GM18873 (cell line): Measurements from ENCODE around the gene PPP1R18.
"Not testable (repeated sequence)": the region's sequence is repeated elsewhere in the genome, so short reads cannot be mapped to it uniquely, and the experiment has no call there.

Experiments used
- ATAC-seq: cut with Tn5 transposase; IDR thresholded peaks from one replicate; pipeline ENCODE4 v1.9.1; 2021; ENCODE audit warnings: mild to moderate bottlenecking, moderate library complexity, moderate number of reproducible peaks; ENCODE audit not compliant: unreplicated experiment, low FRiP score

The PPP1R18 gene

DNA sequence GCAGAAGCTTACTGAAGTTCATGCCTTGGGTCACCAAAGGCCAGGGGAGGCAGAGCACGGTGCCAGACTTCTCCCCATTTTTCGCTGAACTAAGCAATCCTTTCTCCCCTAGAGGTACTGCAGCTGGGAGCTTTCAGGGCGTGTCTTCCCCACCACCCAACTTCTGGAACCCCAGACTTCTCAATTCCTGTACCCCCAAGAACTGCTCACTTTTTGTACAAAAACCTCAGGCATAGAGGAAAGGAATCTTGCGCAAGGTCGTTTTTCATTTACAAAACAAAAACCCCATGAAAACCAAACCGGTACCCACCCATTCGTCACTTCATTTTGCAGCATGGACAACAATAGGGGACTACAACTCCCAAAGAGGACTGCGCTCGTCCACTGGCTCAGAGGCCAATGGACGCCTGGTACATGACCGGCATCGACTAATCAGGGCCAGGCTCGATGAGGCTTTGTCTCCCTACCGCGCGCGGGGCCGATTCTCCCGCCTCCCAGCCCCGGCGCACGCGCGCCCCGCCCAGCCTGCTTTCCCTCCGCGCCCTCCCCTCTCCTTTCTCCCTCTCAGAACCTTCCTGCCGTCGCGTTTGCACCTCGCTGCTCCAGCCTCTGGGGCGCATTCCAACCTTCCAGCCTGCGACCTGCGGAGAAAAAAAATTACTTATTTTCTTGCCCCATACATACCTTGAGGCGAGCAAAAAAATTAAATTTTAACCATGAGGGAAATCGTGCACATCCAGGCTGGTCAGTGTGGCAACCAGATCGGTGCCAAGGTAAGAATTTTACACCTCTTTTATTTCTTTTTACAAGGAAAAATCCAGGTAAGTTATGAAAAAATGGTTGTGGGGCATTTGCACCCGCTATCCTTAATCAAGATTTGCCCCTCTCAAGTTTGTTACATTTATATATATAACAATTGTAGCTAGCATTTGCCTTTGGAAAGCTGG, 33.6 kb upstream of the PPP1R18 start, which contains the start of gene TUBB:
TSS of gene TUBB (plus strand) at position 562 of the 947 bp plus-strand sequence. CDS start at position 717, 155 bp downstream.
- ATAC-seq: peak; percentile 31

DNA sequence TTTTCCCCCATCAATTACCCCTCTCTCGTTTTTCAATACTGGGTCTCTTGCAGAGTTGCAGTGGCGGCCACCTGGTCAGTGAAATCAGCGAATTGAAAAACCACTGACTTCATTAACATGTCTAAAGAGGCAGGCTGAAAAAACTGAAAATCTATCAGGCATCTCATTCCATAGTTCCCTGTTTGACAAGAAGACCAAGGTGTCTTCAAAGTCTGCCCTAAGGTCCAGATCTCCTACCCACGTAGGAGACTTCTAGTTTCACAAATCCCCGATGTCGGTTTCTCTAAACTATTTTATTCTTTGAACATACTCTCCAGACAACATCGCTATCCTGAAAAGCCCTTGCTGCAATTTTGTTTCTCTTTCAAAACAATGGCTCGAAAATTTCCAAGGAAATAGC, 32.9 kb upstream of the PPP1R18 start:
- no peak for ATAC-seq

DNA sequence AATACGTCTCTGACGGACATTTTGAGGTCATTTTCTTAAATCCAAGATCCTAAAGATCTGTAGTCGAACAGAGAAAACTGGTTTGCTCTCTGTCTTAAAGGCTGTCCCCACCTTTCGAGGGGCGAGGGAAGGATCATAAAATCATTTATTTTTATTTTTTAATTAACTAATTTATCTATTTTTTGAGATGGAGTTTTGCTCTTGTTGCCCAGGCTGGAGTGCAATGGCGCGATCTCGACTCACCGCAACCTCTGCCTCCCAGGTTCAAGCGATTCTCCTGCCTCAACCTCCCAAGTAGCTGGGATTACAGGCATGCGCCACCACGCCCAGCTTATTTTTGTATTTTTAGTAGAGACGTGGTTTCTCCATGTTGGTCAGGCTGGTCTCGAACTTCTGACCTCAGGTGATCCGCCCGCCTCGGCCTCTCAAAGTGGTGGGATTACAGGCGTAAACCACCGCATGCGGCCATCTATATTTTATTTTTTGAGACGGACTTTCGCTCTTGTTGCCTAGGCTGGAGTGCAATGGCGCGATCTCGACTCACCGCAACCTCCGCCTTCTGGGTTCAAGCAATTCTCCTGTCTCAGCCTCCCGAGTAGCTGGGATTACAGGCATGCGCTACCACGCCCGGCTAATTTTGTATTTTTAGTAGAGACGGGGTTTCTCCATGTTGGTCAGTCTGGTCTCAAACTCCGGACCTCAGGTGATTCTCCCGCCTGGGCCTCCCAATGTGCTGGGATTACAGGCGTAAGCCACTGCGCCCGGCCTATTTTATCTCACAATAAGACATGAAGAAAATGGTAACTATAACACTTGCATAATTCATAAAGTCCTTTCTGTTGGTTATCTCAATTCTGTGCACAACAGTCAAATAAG, 31.6 kb upstream of the PPP1R18 start:
- not testable (repeated sequence) for ATAC-seq

DNA sequence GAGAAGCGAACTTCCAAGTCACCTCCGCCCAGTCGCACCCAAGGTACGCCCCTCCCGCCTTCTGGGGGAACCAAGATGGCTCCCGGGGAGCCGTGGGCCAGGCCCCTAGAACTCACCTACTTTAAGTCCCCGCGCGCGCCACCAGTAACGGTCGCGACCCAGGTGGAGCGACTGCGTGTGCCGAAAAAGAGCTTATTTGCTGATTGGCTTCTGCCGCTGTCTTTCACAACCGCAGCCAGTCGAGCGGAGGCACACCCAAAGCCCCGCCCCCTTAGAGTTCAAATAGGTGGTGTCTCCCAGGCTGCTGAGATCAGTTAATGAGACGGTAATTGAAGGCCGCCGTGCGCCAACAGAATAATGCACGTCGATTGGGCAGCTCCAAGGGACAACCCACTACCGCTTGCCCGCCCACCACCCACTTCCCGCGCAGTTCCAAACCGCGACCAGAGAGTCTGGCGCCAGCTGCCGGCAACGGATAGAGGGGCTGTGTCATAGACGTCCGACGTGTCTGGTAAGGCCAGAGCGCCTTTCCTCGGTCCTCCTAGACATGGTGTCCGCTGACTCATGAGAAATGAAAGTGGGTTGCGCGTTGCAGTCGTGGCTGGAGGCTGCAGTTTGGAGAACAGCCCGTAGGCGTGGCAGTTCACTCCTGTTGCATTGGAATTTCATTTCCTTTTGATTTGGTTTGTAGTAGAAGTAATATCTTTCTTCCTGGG, 30.8 kb upstream of the PPP1R18 start, which contains the start of gene MDC1:
TSS of gene MDC1 (minus strand) at position 153 of the 716 bp plus-strand sequence. CDS start 2,106 bp downstream, outside the sequence.
- peak; percentile 70 for ATAC-seq

DNA sequence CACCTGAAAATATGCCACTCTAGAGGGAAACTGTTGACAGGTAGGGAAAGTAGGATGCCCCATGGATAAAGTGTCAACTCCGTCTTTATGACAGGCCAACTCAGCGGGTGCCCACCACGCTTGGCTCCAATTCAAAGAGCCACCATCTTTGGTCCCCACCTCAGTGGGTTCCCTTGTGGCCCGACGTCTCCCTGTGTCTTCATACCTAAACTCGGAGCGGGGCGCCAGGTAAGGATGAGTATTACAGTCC, 30.4 kb upstream of the PPP1R18 start:
- ATAC-seq: no peak

DNA sequence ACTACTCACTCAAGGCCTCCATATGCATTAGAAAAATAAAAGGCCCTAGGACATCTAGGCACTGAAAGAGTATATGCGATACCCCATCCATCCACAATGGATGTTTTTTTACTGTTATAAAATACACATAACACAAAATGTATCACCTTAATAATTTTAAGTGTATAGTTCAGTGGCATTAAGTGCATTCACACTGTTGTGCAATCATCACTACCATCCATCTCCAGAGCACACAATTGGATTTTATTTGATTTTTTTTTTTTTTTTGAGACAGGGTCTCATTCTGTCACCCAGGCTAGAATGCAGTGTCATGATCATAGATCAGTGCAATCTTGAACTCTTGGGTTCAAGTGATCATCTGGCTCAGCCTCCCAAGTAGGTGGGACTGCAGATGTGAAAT, 27.8 kb upstream of the PPP1R18 start:
- no peak for ATAC-seq

DNA sequence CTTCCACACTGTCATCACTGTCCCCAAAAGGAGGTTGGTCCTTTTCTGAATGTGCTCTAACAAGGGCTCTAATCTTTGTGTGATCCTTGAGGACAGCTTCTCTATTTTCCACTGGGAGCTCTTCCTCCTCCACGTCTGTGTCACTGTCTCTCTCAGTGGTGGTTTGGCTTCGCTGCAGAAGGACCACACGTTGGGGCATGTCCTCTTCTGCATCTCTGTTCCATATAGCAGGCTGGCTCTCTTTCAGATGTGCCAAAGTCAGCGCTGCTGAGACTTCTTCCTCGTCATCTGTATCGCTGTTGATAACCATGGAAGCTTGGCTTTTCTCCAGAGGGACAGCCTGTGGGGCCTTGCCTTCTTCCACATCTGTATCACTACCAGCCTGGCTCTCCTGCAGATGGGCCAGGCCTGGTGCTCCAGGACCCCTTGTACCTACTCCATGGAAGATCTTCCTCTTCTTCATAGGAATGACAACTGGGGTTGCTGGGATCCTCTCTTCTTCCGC, 26.0 kb upstream of the PPP1R18 start:
- ATAC-seq: no peak

DNA sequence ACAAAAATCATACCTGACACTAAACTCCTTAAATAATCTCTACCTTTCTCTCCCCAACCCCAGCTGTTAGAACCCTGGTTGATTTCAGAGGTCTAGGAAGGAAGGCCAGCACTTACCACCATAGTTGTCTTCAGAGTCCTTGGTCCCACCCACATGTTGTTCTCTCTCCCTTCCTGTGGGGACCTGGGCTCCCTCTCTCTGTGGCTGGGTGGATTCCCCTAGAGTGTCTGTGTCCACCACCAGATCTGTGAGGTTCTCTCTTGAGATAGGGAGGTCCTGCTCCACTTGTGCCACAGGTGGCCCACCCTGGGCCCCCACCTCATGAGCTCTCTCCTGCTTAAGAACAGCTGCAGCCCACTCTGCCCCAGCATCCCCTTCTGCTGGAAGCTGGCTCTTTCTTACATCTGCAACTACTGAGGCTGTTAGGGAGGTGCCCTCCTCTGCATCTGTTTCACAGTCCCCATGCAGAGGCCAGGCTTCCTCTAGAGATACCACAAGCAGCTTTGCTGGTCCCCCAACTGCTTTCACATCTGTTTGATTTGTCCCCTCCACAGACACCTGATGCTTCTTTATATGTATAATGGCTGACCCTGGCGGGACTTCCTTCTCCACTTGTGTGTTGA, 25.4 kb upstream of the PPP1R18 start:
- no peak for ATAC-seq

DNA sequence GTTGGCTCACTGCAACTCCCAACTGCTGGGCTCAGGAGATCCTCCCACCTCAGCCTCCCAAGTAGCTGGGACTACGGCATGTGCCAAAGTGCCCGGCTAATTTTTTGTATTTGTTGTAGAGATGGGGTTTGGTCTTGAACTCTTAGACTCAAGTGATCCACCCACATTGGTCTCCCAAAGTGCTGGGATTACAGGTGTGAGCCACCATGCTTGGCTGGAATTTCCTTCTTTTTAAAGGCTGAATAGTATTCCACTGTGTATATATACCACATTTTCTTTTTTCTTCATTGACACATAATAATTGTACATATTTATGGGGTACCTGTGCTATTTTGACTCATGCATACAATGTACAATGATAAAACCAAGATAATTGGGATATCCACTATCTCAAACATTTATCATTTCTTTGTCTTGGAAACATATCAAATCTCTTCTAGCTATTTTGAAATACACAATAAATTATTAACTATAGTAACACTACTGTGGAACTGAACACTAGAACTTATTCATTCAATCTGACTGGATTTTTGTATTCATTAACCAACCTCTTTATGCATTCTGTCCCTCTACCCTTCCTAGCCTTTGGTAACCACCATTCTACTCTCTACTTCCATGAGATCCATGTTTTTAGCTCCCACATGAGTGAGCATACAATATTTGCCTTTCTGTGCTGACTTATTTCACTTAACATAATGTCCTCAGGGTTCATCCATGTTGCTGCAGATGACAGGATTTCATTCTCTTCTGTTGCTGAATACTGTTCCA, 22.8 kb upstream of the PPP1R18 start:
- ATAC-seq: no peak

DNA sequence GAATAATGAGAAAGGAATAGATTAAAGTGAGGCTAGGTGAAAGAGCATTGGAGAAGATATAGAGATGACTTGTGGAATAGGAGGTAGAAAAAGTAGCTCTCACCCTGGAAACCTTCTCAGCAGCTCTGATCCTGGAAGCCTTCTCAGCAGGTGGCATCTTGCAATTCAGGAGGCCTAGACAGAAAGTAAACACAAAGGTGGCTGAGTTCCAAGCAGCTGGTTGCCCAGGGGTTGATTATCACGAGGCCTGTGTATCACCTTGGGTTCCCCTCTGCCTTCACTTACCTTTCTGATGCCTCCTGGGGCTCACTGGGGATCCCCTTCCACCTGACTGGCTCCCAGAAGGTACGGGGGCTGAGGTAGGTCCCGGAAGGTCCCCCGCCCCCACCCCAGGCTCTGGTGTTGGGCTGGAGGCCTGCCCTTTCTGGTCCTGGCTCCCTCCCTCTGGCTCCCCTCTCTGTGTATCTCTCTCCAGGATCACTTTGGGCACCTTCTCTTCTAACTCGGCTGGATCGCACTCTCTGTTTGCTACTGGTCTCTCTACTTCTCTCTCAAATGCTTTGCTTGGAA, 20.9 kb upstream of the PPP1R18 start:
- no peak for ATAC-seq

DNA sequence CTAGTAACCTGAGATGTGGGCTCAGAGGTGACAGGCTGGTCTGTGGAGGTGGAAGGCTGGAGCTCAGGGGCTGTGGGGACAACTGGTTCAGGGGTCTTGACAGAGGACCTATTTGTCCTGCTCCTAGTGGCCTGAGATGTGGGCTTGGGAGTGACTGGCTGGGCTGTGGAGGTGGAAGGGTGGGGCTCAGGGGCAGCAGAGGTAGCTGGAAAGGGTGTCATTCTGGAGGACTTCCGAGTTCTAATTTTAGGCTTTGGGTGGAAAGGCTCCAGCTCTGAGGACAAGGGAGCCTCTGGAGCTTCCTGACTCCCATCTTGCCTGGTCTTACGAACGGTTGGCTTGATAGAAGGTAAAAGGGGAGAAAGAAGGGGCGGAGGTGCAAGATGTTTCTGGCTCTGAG, 19.2 kb upstream of the PPP1R18 start:
- no peak for ATAC-seq

DNA sequence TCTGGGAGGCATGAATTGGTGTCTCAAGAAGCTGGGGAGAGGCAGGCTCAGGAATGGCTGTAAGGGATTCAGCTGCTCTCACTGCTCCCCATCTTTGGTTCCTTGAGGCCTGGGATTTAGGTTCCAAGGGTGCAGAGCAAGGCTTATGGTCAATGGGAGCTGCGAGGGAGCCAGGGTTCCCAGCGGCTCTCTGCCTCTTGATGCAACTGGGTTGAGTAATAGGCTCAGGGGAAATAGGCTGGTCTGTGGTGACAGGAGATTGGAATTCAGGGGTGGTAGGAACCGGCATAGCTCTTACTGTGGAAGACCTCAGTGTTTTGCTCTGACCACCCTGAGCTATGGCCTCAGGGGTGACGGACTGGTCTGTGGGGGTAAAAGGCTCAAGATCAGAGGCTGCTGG, 17.4 kb upstream of the PPP1R18 start:
- ATAC-seq: no peak

DNA sequence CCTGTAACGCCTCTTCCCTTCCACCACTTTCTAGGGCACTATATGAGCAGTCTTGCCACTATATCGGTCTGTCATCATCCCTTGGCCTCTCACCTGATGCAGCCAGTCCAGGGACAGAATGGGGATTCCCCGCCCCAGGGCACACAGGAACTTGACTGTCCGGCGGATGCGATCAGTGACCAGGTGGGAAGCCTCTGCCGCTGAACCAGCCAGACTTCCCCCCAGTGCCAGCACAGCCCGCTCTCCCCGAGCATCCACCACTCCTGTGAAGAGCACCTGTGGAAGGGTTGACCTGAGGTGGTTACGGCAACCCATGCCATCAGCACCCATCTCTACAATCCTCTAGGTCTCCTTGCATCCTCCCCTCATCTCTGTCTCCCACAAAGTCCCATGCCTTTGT, 16.6 kb upstream of the PPP1R18 start:
- no peak for ATAC-seq

DNA sequence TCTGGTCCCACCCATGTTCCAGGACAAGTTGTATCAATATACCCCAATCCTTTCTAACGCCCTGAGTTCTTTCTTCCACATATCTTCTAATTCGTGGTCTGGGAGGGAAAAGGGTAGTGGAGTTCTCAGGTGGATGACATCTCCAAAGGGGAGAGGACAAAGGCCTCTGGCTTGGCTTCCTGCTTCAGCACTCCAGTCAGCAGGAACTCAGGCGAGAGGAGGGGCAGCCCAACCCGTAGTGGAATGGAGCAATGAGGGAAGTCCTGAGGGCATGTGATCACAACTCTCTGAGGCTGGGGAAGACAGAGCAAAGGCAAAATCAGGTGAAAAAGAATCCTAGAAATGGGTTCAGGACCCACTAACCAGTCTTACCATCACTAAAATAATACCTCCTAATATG, 13.9 kb upstream of the PPP1R18 start:
- ATAC-seq: no peak

DNA sequence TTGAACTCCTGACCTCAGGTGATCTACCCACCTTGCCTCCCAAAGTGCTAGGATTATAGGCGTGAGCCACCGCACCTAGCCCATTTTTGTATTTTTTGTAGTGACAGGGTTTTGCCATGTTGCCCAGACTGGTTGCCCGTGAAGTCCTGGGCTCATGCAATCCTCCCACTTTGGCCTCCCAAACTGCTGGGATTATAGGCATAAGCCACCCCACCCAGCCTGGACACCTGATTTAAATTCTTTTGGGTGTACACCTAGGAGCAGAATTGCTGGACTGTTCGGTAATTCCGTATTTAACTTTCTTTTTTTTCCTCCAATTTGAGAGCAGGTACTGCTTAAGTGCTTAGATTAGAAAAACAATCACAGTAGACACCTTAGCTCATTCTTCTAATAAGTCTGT, 10.0 kb upstream of the PPP1R18 start:
- ATAC-seq: no peak

DNA sequence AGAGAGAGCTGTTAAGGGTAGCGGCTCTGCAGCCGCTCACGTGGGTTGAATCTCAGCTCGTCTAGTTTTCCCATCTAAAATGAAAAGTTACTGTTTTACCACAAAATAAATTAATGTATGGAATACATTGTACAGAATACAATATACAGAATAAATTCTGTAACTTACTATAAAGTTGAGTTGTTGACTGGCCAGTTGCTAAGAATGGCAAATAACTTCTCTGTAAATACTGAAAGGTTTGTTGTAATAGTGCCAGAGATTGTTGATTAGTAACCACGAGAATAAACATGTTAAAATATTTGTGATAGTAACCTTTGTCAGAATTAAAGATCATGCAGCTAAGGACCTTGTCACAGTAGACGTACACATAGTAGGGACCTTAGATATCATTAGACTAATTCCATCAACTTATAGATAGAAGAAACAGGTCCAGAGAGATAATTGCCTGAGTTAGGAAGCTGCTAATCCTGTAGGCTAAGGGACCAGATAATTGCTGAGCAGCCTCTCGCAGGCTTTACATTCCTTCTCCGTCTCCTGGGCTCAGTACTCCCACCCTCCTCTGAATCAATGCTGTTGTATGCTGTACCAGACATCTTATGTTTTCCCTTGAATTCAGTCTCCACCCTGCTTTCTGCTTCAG, 4.9 kb upstream of the PPP1R18 start:
- ATAC-seq: no peak

DNA sequence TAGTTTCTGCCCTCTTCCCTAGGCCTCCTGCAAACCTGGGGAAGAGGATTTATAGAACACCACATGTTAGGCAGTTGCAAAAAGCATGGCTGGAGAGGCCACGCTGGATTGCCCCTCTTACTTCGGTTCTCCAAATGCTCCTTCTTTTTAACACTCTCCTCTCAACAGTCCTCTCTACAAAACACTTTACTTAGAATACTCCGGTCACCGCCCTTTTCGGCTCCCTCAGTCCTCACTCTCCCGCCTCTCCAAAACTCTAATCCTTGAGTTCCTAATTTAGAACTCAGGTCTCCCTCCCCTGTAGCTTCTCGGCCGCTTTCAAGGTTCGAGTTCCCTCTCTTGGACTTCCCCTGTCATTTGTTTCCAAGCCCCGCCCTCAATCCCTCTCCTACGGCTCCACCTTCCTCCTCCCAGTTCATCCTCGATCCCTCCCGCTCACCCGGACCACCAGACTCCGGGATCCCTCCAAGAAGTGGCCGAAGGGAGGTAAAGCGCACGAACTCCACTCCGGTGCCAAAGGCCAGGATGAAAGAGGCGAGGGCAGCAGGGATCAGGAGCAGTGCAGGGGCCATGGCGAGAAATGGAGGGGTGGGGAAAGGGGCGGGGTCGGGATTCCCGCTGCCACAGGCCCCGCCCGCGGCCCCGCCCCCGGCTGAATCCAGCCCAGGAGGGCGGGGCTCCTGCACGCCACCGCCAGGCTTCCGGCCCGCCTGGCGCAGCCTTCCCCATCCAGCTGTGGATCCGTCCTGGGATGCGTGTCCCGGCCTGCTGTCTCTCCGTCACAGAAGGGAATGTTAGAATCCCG, 4.2 kb upstream of the PPP1R18 start, which contains the start of gene NRM:
TSS of gene NRM (minus strand) at position 582 of the 805 bp plus-strand sequence. CDS start at position 572, 10 bp downstream.
- ATAC-seq: no peak

DNA sequence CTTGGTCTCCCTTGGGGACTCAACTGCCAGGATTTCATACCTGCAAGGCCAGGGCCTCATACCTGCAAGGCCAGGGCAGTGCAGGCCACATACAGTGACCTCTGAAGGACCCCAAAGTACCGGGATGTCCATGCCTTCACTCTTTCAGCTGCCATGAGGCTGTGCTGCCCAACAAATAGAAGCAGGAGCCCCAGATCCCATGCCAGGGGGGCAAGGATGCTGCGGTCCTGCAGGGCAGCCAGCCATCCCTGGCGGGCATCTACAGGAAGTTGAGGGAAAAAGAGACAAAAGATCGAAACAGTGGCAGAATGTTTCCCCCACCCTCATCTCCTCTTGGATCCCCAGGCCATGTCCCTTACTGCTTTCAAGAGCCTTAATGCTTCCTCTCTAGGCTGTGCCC, 3.5 kb upstream of the PPP1R18 start:
- no peak for ATAC-seq
